ENCODE data around the gene DMRTC2.

The DMRTC2 gene

DNA sequence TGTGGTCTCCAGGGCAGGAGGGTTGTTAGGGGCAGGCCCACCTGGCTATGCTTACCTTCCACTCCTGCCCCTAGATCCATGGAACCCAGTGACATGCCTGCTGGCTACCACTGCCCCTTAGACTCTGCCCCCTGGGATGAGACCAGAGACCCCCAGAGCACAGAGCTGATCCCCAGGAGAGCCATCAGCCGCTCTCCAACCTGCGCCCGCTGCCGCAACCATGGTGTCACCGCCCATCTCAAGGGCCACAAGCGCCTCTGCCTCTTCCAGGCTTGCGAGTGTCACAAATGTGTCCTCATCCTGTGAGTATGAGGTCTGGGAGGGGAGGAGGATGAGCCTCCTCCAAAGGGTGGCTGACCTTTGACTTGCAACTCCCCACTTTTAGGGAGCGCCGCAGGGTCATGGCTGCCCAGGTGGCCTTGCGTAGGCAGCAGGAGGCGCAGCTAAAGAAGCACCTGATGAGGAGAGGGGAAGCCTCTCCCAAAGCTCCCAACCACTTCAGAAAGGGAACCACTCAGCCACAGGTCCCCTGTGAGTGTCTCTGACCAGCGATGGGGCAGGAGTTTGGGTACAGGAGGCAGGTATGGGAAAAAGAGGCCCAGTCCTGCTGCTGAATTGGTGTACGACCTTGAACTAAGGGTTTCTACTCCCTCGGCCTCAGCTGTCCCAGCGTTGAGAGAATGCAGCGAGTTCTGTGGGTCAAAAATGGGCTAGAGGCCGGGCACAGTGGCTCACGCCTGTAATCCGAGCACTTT is 2.7 kb downstream of the DMRTC2 start:
- Histone ChIP-seq H3K4ac (ENCODE audit: low read depth, low read length) (no peak overlapping the region), H3K27ac (ENCODE audit: low read depth, low read length) (no peak overlapping the region), H3K4me1 (ENCODE audit: control insufficient read depth, low read depth, low read length) (peaks cover 4% of the 10 kb centered on the region), H3K4me2 (ENCODE audit: low read length) (no peak overlapping the region), H2BK15ac (replicated peaks; ENCODE audit: low read depth) (no peak overlapping the region), H3K79me1 (ENCODE audit: low read length) (no peaks in the 10 kb centered on the region), H4K5ac (ENCODE audit: low read length) (no peak overlapping the region), H3K36me3 (ENCODE audit: control insufficient read depth, insufficient read depth, low read length) (no peaks in the 10 kb centered on the region), H3K9ac (ENCODE audit: low read length) (no peak overlapping the region), H2BK5ac (ENCODE audit: low read length) (no peak overlapping the region), H3K18ac (ENCODE audit: low read length) (no peak overlapping the region), H2BK120ac (ENCODE audit: low read depth, low read length) (no peak overlapping the region), H3K4me3 (ENCODE audit: low read length) (no peak overlapping the region), H4K8ac (ENCODE audit: low read depth, low read length) (no peak overlapping the region), H3K79me2 (ENCODE audit: control insufficient read depth, insufficient read depth, low read length) (no peaks in the 10 kb centered on the region), H3K56ac (ENCODE audit: low read length) (no peak overlapping the region), H3K23ac (ENCODE audit: low read length) (no peak overlapping the region), H2AK5ac (ENCODE audit: low read length) (no peak overlapping the region), H3K27me3 (ENCODE audit: insufficient read depth, low read length, poor library complexity) (no peaks in the 10 kb centered on the region)
- no peak for DNase-seq
- WGBS (ENCODE audit: extremely low coverage, insufficient coverage, low lambda C conversion rate) = no CpG with 5 or more reads among the region's 19 CpGs

DNA sequence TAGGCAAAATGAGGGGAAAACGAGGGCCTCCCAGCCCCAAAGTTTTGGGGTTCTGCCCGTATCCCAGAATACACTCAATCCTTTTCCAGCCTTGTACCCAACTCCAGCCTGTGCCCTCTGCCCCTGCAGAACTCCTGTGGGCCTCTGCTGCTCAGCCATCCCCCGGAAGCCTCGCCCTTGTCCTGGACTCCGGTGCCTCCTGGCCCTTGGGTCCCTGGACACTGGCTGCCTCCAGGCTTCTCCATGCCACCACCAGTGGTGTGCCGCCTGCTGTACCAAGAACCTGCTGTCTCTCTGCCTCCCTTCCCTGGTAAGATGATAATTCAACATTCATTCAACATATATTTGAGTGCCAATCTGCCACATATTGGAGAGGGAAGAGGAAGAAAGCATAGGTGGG is 3.8 kb downstream of the DMRTC2 start:
- Histone ChIP-seq H3K27me3 (ENCODE audit: insufficient read depth, low read length, poor library complexity) (no peaks in the 10 kb centered on the region), H3K23ac (ENCODE audit: low read length) (no peak overlapping the region), H2BK5ac (ENCODE audit: low read length) (no peak overlapping the region), H3K27ac (ENCODE audit: low read depth, low read length) (no peak overlapping the region), H3K79me1 (ENCODE audit: low read length) (no peaks in the 10 kb centered on the region), H2BK120ac (ENCODE audit: low read depth, low read length) (no peak overlapping the region), H3K4ac (ENCODE audit: low read depth, low read length) (no peak overlapping the region), H3K9ac (ENCODE audit: low read length) (no peak overlapping the region), H3K4me2 (ENCODE audit: low read length) (no peak overlapping the region), H3K79me2 (ENCODE audit: control insufficient read depth, insufficient read depth, low read length) (no peaks in the 10 kb centered on the region), H2AK5ac (ENCODE audit: low read length) (no peak overlapping the region), H3K4me1 (ENCODE audit: control insufficient read depth, low read depth, low read length) (peaks cover 4% of the 10 kb centered on the region), H3K4me3 (ENCODE audit: low read length) (no peak overlapping the region), H4K8ac (ENCODE audit: low read depth, low read length) (no peak overlapping the region), H4K5ac (ENCODE audit: low read length) (no peak overlapping the region), H2BK15ac (replicated peaks; ENCODE audit: low read depth) (no peak overlapping the region), H3K36me3 (ENCODE audit: control insufficient read depth, insufficient read depth, low read length) (no peaks in the 10 kb centered on the region), H3K56ac (ENCODE audit: low read length) (no peak overlapping the region), H3K18ac (ENCODE audit: low read length) (no peak overlapping the region)
- DNase-seq = no peak
- WGBS (ENCODE audit: extremely low coverage, insufficient coverage, low lambda C conversion rate) = no CpG with 5 or more reads among the region's 6 CpGs

- H2BK120ac ChIP-seq (ENCODE audit: low read depth, low read length) = no peak overlapping the region
- H3K23ac ChIP-seq (ENCODE audit: low read length) = no peak overlapping the region
- no peak overlapping the region for H3K4me2 ChIP-seq (ENCODE audit: low read length)
- H3K4me3 ChIP-seq (ENCODE audit: low read length) = no peak overlapping the region
- H3K9ac ChIP-seq (ENCODE audit: low read length) = no peak overlapping the region
- no peak overlapping the region for H2BK5ac ChIP-seq (ENCODE audit: low read length)
- peaks cover 4% of the 10 kb centered on the region for H3K4me1 ChIP-seq (ENCODE audit: control insufficient read depth, low read depth, low read length)
- H3K27ac ChIP-seq (ENCODE audit: low read depth, low read length) = no peak overlapping the region
- no peaks in the 10 kb centered on the region for H3K36me3 ChIP-seq (ENCODE audit: control insufficient read depth, insufficient read depth, low read length)
- H3K18ac ChIP-seq (ENCODE audit: low read length) = no peak overlapping the region
- H3K79me1 ChIP-seq (ENCODE audit: low read length) = no peaks in the 10 kb centered on the region
- no CpG with 5 or more reads among the region's 2 CpGs for WGBS (ENCODE audit: extremely low coverage, insufficient coverage, low lambda C conversion rate)
- no peak overlapping the region for H2BK15ac ChIP-seq (replicated peaks; ENCODE audit: low read depth)
- no peak overlapping the region for H3K56ac ChIP-seq (ENCODE audit: low read length)
- H4K8ac ChIP-seq (ENCODE audit: low read depth, low read length) = no peak overlapping the region
- no peaks in the 10 kb centered on the region for H3K79me2 ChIP-seq (ENCODE audit: control insufficient read depth, insufficient read depth, low read length)
- no peak for DNase-seq
- H3K27me3 ChIP-seq (ENCODE audit: insufficient read depth, low read length, poor library complexity) = no peaks in the 10 kb centered on the region
- H2AK5ac ChIP-seq (ENCODE audit: low read length) = no peak overlapping the region
- H3K4ac ChIP-seq (ENCODE audit: low read depth, low read length) = no peak overlapping the region
- no peak overlapping the region for H4K5ac ChIP-seq (ENCODE audit: low read length)
Observed at GRCh38 chr19:41849067-41849466, 4.2 kb downstream of the DMRTC2 start.

- no peak for DNase-seq
- Histone ChIP-seq H3K27me3 (ENCODE audit: insufficient read depth, low read length, poor library complexity) (no peaks in the 10 kb centered on the region), H3K79me2 (ENCODE audit: control insufficient read depth, insufficient read depth, low read length) (no peaks in the 10 kb centered on the region)
Observed at GRCh38 chr19:41850381-41850780, 5.5 kb downstream of the DMRTC2 start.

GRCh38 chr19:41851456-41851855 is 6.6 kb downstream of the DMRTC2 start:
- no peak overlapping the region for H4K8ac ChIP-seq (ENCODE audit: low read depth, low read length)
- no peak overlapping the region for H3K9ac ChIP-seq (ENCODE audit: low read length)
- H2AK5ac ChIP-seq (ENCODE audit: low read length) = no peak overlapping the region
- no peak overlapping the region for H3K27ac ChIP-seq (ENCODE audit: low read depth, low read length)
- H3K18ac ChIP-seq (ENCODE audit: low read length) = no peak overlapping the region
- no peaks in the 10 kb centered on the region for H3K27me3 ChIP-seq (ENCODE audit: insufficient read depth, low read length, poor library complexity)
- WGBS (ENCODE audit: extremely low coverage, insufficient coverage, low lambda C conversion rate) = no CpG with 5 or more reads among the region's 4 CpGs
- no peaks in the 10 kb centered on the region for H3K79me1 ChIP-seq (ENCODE audit: low read length)
- H3K23ac ChIP-seq (ENCODE audit: low read length) = no peak overlapping the region
- H2BK120ac ChIP-seq (ENCODE audit: low read depth, low read length) = no peak overlapping the region
- no peak overlapping the region for H3K56ac ChIP-seq (ENCODE audit: low read length)
- no peak overlapping the region for H4K5ac ChIP-seq (ENCODE audit: low read length)
- H2BK5ac ChIP-seq (ENCODE audit: low read length) = no peak overlapping the region
- no peak for DNase-seq
- H3K36me3 ChIP-seq (ENCODE audit: control insufficient read depth, insufficient read depth, low read length) = no peaks in the 10 kb centered on the region
- no peaks in the 10 kb centered on the region for H3K79me2 ChIP-seq (ENCODE audit: control insufficient read depth, insufficient read depth, low read length)
- no peak overlapping the region for H3K4me2 ChIP-seq (ENCODE audit: low read length)
- no peak overlapping the region for H3K4ac ChIP-seq (ENCODE audit: low read depth, low read length)
- no peak overlapping the region for H2BK15ac ChIP-seq (replicated peaks; ENCODE audit: low read depth)
- no peak overlapping the region for H3K4me3 ChIP-seq (ENCODE audit: low read length)
- peaks cover 4% of the 10 kb centered on the region for H3K4me1 ChIP-seq (ENCODE audit: control insufficient read depth, low read depth, low read length)

More at GRCh38 chr19:41850381-41850780, 5.5 kb downstream of the DMRTC2 start:
- no peaks in the 10 kb centered on the region for H3K79me1 ChIP-seq (ENCODE audit: low read length)
- no peak overlapping the region for H4K8ac ChIP-seq (ENCODE audit: low read depth, low read length)
- no peak overlapping the region for H2BK120ac ChIP-seq (ENCODE audit: low read depth, low read length)
- H2BK5ac ChIP-seq (ENCODE audit: low read length) = no peak overlapping the region
- no peak overlapping the region for H3K56ac ChIP-seq (ENCODE audit: low read length)
- H3K4me1 ChIP-seq (ENCODE audit: control insufficient read depth, low read depth, low read length) = peaks cover 4% of the 10 kb centered on the region
- no CpG with 5 or more reads among the region's 5 CpGs for WGBS (ENCODE audit: extremely low coverage, insufficient coverage, low lambda C conversion rate)
- H3K4ac ChIP-seq (ENCODE audit: low read depth, low read length) = no peak overlapping the region
- no peak overlapping the region for H3K23ac ChIP-seq (ENCODE audit: low read length)
- H3K36me3 ChIP-seq (ENCODE audit: control insufficient read depth, insufficient read depth, low read length) = no peaks in the 10 kb centered on the region
- H4K5ac ChIP-seq (ENCODE audit: low read length) = no peak overlapping the region
- H3K4me3 ChIP-seq (ENCODE audit: low read length) = no peak overlapping the region
- H2BK15ac ChIP-seq (replicated peaks; ENCODE audit: low read depth) = no peak overlapping the region
- no peak overlapping the region for H3K9ac ChIP-seq (ENCODE audit: low read length)
- H3K27ac ChIP-seq (ENCODE audit: low read depth, low read length) = no peak overlapping the region
- no peak overlapping the region for H3K4me2 ChIP-seq (ENCODE audit: low read length)
- H2AK5ac ChIP-seq (ENCODE audit: low read length) = no peak overlapping the region
- H3K18ac ChIP-seq (ENCODE audit: low read length) = no peak overlapping the region

DNA sequence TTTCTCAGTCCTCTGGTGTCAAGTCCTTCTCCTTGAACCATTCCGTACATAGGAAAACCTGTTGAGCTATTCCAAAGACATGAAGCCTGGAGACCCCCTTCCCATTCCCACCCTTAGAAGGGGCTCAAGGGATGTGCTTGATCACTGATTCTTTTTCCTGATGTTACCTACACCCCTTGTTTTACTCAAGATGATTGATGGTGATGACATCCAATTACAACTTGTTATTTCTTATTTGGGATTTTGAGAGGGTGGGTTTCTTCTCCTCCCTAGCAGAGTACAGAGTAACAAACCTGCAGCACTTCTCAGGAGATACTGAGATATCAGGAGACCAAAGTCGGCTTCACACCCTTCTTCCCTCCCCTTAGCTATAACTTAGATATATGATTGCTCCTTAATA is 8.5 kb downstream of the DMRTC2 start:
- Histone ChIP-seq H3K36me3 (ENCODE audit: control insufficient read depth, insufficient read depth, low read length) (no peaks in the 10 kb centered on the region), H3K27me3 (ENCODE audit: insufficient read depth, low read length, poor library complexity) (no peaks in the 10 kb centered on the region), H3K23ac (ENCODE audit: low read length) (no peak overlapping the region), H3K56ac (ENCODE audit: low read length) (no peak overlapping the region), H3K4ac (ENCODE audit: low read depth, low read length) (no peak overlapping the region), H2AK5ac (ENCODE audit: low read length) (no peak overlapping the region), H3K18ac (ENCODE audit: low read length) (no peak overlapping the region), H3K79me1 (ENCODE audit: low read length) (no peaks in the 10 kb centered on the region), H3K9ac (ENCODE audit: low read length) (no peak overlapping the region), H3K79me2 (ENCODE audit: control insufficient read depth, insufficient read depth, low read length) (no peaks in the 10 kb centered on the region), H3K4me2 (ENCODE audit: low read length) (no peak overlapping the region), H3K4me3 (ENCODE audit: low read length) (no peak overlapping the region), H2BK5ac (ENCODE audit: low read length) (no peak overlapping the region), H2BK15ac (replicated peaks; ENCODE audit: low read depth) (no peak overlapping the region), H3K27ac (ENCODE audit: low read depth, low read length) (no peak overlapping the region), H4K8ac (ENCODE audit: low read depth, low read length) (no peak overlapping the region), H3K4me1 (ENCODE audit: control insufficient read depth, low read depth, low read length) (peaks cover 4% of the 10 kb centered on the region), H2BK120ac (ENCODE audit: low read depth, low read length) (no peak overlapping the region), H4K5ac (ENCODE audit: low read length) (no peak overlapping the region)
- DNase-seq = no peak
- WGBS (ENCODE audit: extremely low coverage, insufficient coverage, low lambda C conversion rate) = no CpG with 5 or more reads among the region's 2 CpGs

All from mesendoderm (in vitro differentiated cells).